Measurements from ENCODE around the gene RYR1.

DNA sequence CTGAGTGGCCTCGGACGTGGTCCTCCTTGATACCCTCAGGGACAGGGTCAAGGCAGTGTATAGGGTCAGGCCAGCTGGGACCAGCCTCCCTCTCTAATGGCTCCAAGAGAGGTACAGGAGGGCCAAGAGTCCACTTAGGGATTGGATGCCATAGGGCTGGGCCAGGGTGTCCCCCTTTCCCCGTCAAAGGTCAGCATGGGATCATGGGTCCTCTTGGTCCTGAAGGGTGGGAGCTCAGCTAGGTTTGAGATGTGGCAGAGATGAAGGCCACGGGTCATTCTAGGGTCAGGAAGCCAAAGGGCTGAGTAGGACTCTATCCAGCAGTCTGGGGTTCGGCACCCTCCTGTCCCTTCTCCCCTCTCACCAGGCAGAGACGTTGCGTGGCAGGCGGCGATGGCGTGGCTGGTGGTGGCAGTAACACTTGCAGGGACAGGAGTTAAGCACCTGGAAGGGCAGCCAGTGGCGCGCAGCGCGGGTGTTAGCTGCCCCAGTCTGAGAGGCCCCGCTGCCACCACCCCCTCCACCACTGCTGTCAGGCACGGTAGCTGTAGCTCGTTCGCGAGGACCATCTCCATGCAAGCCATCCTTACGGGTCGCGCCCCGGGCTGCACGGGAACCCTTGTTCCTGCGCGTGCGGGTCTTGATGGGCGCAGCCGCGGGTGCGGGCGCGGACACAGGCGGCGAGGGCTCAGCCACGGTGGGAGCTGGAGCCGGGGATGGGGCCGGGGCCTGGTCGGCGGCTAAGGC, 48.3 kb upstream of the RYR1 start:
- no peak for TF ChIP-seq CTCF (conservative IDR thresholded peaks at IDR 0.05; ENCODE audit: low read depth, low read length)
- no peak for TF ChIP-seq EZH2 (IDR thresholded peaks at IDR 0.05; ENCODE audit: low read length, unreplicated experiment)
- TF ChIP-seq EZH2phosphoT487 (IDR thresholded peaks at IDR 0.05; ENCODE audit: borderline replicate concordance, low read length) = no peak

Data from PC-3 (cell line).